PFSK-1 (cell line): ENCODE results near the gene E2F4.

Experiments
- FOXP2 ChIP-seq: optimal IDR thresholded peaks from 2 replicates; pipeline ENCODE3; 2011; ENCODE audit warnings: borderline replicate concordance, control low read depth, inconsistent platforms; ENCODE audit not compliant: insufficient read depth; ENCODE audit errors: extremely low read length, extremely low read depth
- POLR2AphosphoS5 ChIP-seq: IDR thresholded peaks from 2 replicates; pipeline ENCODE4 v1.6.1; 2012; ENCODE audit warnings: low read depth, mild to moderate bottlenecking, control low read depth, low read length, moderate library complexity
- SIN3A ChIP-seq: IDR thresholded peaks from 2 replicates; pipeline ENCODE4 v1.6.1; 2012; ENCODE audit warnings: mild to moderate bottlenecking, low read length, moderate library complexity, borderline replicate concordance; ENCODE audit not compliant: insufficient read depth
- TAF1 ChIP-seq: IDR thresholded peaks from 2 replicates; pipeline ENCODE4 v1.6.1; 2012; ENCODE audit warnings: low read length, control low read depth, borderline replicate concordance; ENCODE audit not compliant: insufficient read depth
- TF ChIP-seq, protein P1 (sequence below), 2 experiments: IDR thresholded peaks; 2 replicates each; pipeline versions ENCODE4 v1.6.1 to v1.8.0; 2011 to 2012; ENCODE audit warnings: low read depth in 2 of 2, low read length in 2 of 2, control low read depth in 1 of 2, inconsistent platforms in 1 of 2, mild to moderate bottlenecking in 1 of 2, moderate library complexity in 1 of 2; ENCODE audit not compliant: insufficient read depth in 1 of 2

The E2F4 gene

DNA sequence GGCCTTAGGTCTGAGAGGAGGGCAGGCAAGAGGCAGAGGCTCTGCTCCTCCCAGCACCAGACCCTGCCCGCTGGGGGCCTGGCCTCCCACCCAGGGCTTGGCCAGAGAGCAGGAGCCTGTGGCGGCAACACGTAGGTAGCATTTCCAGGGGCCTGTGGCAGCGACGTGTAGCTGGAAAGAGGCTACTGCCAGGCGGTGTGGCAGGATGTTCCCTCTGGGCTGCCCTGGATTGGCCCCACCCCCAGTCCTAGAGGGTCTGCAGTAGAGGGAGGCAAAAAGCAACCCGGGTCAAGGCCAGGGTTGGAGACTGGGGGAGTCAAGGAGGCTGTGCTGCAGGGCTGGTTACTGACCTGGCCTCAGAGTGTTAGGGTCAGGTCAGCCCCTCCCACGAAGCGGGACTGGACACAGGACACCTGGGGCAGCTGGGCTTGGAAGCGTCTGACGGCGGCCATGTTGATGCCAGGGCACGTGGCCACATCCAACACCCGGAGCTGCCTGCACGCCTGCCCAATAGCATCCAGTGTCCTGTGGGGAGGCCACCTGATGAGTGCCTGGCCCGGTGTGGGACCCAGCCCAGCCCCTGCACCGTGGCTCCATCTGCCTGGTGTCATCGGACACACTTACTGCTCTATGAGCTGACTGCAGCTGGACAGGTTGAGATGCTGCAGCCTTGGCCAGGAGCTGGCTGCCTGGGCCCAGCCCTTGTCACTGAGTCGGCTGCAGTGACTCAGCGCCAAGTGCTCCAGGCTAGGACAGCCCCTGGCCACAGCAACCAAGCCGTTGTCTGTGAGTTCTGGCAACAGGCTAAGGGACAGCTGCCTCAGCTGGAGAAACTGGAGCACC, 15.5 kb downstream of the E2F4 start:
- TF ChIP-seq, protein P1, sequence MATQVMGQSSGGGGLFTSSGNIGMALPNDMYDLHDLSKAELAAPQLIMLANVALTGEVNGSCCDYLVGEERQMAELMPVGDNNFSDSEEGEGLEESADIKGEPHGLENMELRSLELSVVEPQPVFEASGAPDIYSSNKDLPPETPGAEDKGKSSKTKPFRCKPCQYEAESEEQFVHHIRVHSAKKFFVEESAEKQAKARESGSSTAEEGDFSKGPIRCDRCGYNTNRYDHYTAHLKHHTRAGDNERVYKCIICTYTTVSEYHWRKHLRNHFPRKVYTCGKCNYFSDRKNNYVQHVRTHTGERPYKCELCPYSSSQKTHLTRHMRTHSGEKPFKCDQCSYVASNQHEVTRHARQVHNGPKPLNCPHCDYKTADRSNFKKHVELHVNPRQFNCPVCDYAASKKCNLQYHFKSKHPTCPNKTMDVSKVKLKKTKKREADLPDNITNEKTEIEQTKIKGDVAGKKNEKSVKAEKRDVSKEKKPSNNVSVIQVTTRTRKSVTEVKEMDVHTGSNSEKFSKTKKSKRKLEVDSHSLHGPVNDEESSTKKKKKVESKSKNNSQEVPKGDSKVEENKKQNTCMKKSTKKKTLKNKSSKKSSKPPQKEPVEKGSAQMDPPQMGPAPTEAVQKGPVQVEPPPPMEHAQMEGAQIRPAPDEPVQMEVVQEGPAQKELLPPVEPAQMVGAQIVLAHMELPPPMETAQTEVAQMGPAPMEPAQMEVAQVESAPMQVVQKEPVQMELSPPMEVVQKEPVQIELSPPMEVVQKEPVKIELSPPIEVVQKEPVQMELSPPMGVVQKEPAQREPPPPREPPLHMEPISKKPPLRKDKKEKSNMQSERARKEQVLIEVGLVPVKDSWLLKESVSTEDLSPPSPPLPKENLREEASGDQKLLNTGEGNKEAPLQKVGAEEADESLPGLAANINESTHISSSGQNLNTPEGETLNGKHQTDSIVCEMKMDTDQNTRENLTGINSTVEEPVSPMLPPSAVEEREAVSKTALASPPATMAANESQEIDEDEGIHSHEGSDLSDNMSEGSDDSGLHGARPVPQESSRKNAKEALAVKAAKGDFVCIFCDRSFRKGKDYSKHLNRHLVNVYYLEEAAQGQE (IDR thresholded peaks at IDR 0.05; ENCODE audit: insufficient read depth in 1 of 2, low read depth in 2 of 2, low read length in 2 of 2): no peak
- TF ChIP-seq POLR2AphosphoS5: peak; percentile 24; the same call in 1 of the 2 replicates
- TF ChIP-seq SIN3A: no peak

DNA sequence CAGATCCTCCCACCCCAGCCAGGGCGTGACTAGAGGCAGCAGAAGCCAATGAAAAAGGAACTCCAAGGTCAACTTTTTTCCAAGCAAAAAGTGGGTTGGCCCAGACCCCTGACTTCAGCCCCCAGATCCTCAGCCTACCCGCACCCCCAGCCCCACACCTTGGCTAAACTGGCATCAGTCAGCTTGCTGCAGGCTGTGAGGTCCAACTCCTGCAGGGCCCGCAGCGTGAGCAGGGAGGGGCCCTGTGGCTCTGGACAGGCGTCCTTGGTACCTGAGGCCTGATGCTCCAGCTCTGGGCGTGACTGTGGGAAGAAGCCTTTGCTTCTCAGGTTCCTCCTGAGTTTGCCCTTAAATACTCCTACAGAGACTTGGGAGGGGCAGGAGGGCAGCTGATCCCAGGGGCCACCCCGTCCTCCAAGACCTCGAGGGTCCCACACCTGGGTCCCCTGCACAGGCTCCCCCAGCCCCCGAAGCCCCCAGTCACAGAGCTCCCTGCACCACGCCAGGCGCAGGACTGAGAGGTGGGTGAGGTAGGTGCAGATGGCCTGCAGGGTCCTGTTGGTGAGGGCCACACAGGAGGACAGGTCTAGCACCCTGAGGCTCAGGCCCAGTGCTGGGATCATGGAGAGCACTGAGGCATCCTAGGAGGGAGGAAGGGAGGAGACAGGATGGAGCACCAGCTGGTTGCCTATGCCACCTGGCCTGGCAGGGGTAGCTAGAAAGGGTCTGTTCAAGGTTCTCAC, 16.4 kb downstream of the E2F4 start:
- TF ChIP-seq, protein P1 (IDR thresholded peaks at IDR 0.05; ENCODE audit: insufficient read depth in 1 of 2, low read depth in 2 of 2, low read length in 2 of 2): no peak
- no peak for TF ChIP-seq TAF1

DNA sequence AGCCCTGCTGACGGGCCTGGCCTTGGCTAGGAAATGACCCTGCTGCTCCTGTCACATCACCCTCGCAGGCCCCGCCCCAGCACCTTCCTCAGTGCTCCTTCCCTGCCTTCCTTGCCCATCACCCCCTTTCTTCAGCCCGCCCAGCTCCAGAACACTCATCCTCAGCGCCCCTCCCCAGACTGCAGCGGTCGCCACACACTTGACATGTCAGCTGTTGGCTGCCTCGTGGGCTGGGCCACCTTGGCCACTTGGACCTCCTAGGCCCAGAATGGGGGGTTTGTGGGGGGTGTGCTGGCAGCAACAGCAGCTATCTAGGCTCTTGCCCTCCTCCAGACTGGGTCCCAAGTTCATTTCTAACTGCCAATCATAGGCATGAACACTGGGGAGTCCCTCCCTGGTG, 17.6 kb downstream of the E2F4 start:
- TF ChIP-seq POLR2AphosphoS5 (no peak), SIN3A (no peak), FOXP2 (no peak), TAF1 (no peak)
- TF ChIP-seq, protein P1 (IDR thresholded peaks at IDR 0.05; ENCODE audit: insufficient read depth in 1 of 2, low read depth in 2 of 2, low read length in 2 of 2): no peak

DNA sequence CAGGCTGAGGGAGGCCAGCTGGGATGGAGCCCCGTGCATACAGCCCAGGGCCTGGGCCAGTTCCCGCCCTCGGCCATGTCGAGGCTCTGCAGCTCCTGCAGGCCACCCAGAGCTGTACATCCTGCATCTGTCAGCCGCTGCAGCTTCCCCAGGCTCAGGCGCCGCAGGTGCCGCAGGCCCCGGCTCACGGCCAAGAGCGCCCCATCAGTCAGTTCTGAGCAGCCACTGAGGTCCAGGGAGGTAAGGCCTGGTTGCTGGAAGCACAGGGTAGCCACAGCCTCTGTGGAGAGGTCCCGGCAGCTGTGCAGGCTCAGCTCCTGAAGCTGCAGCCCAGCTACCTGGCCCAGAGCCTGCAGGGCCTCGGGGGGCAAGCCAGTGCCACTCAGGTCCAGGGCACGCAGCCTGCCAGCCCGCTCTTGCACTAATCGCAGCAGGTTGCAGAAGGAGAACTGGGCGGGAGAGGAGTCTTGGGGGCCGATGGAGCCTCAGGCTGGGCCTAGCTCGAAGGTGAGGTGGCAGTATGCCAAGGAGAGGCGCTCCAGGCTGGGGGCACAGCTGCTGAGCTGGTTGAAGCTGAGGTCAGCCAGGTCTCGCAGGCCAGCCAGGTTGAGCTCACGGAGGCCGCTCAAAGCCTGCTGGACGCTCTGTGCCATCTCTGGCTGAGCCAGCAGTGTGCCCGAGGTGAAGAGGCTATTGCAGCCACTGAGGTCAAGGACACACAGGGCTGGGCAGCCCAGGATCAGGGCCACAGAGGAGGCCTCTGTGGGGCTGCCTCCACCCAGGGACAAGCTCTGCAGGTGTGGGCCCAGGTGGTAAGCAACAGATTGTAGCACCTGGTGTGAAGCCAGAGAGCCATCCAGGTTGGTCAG, 18.3 kb downstream of the E2F4 start:
- TF ChIP-seq, protein P1 (IDR thresholded peaks at IDR 0.05; ENCODE audit: insufficient read depth in 1 of 2, low read depth in 2 of 2, low read length in 2 of 2): no peak
- TF ChIP-seq FOXP2: no peak
- TF ChIP-seq POLR2AphosphoS5: no peak
- TF ChIP-seq SIN3A: no peak
- TF ChIP-seq TAF1: no peak
